ENCODE data around the gene ZFP69B.

GRCh38 chr1:40475268-40475667 is 25.0 kb downstream of the ZFP69B start:
- no peak for TF ChIP-seq CTCF (IDR thresholded peaks at IDR 0.05)
- no peak for TF ChIP-seq EP300 (IDR thresholded peaks at IDR 0.05)
